AG09309 (cell line): ENCODE results near the gene YES1.
"Not testable (repeated sequence)": the region's sequence is repeated elsewhere in the genome, so short reads cannot be mapped to it uniquely, and the experiment has no call there.

Experiments used
- DNase-seq: peaks from one replicate; pipeline ENCODE4 v3.0.0-alpha.2; 2010; ENCODE audit warnings: low read depth
- H3K4me3 ChIP-seq: 2 replicates; pipeline ENCODE4 v1.5.1; 2011; ENCODE audit warnings: mild to moderate bottlenecking, low read depth, low read length, moderate library complexity; ENCODE audit not compliant: control insufficient read depth
- TF ChIP-seq, protein P1 (sequence below): IDR thresholded peaks from 2 replicates; pipeline ENCODE4 v1.5.1; 2011; ENCODE audit warnings: mild to moderate bottlenecking, low read depth, low read length, inconsistent platforms; ENCODE audit not compliant: insufficient read depth, control insufficient read depth; ENCODE audit errors: missing control alignments

The YES1 gene

DNA sequence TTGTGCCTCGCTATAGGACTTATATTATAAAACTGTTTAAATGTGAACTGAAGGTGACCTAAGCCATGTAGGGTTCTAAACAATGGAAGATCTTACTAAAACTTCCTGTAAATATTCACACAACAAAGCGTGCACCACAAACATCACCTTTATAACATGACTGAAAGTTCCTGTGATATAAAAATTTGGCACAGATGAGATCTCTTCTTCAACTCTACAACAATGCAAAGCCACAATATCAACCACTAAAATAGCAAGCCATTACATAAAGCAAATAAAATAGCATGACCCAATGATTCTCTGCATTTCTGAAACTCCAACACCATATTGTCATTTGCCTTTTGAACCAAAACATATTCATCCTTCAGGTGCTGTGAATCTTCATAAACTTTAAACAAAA is 3.5 kb downstream of the YES1 start:
- TF ChIP-seq, protein P1, sequence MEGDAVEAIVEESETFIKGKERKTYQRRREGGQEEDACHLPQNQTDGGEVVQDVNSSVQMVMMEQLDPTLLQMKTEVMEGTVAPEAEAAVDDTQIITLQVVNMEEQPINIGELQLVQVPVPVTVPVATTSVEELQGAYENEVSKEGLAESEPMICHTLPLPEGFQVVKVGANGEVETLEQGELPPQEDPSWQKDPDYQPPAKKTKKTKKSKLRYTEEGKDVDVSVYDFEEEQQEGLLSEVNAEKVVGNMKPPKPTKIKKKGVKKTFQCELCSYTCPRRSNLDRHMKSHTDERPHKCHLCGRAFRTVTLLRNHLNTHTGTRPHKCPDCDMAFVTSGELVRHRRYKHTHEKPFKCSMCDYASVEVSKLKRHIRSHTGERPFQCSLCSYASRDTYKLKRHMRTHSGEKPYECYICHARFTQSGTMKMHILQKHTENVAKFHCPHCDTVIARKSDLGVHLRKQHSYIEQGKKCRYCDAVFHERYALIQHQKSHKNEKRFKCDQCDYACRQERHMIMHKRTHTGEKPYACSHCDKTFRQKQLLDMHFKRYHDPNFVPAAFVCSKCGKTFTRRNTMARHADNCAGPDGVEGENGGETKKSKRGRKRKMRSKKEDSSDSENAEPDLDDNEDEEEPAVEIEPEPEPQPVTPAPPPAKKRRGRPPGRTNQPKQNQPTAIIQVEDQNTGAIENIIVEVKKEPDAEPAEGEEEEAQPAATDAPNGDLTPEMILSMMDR, result no peak
- no peak overlapping the region for H3K4me3 ChIP-seq
- no peak for DNase-seq

DNA sequence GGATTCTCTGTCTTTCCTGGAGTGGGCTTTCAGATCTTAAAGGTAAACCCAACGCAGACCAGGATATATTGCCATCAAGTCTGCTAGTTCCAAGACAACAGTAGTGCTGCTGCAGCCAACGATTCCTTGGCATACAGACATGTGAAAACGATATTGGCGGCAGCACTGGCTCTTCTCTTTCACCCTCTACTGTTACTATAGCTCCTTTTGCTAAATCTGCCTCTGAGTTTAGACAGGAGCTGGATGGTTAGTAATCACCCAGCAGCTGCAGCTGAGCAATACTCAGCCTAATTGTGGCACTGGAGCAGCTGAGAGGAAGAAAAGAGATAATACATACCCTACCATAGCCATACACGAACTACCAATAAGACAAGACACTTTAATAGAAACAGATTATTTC is 4.0 kb downstream of the YES1 start:
- no peak overlapping the region for H3K4me3 ChIP-seq
- DNase-seq, result no peak
- TF ChIP-seq, protein P1, result no peak

DNA sequence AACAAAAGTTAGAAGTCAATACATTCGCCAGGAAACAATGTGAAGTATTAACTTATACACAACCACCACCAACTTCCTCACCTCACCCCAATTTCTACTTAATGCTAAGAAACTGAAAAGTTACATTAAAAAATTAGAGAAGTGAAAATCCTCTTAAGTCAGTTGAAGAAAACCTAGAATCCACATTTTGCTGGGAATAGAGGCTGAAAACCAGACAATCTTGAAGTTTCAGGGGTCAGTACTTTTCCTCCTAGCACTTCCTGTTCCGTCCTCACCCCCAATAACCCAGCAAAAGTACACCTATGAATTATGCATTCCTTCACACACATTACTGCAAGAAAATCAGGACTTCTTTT is 6.3 kb downstream of the YES1 start:
- no peak for DNase-seq
- no peak overlapping the region for H3K4me3 ChIP-seq
- TF ChIP-seq, protein P1, result no peak

DNA sequence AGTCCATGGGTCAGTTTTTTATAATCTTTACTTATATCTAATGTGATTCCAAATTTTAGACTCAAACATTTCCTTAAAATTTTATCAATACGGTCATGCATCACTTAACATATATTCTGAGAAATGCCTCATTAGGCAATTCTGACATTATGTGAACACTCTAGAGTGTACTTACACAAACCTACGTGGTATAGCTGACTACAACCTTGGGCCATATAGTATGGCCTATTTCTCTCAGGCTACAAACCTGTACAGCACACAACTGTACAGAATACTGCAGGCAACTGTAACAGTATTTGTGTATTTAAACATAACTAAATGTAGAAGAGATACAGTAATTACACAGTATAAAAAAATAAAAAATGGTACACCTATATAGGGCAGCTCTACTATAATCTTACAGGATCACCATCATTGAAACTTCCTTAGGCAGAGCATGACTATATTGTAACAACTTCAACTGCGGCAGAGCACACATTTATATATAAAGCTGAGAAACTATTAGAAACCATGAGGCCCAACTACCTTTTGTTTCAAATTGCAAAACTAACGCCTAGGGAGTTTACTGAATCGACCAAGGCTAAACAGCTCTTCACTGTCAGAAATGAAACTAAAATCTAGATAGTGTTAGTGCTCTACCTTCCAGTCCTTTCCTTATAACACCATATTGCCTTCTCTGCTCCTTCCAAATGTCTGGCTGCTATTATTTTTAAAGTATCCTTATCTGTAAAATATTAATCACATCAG is 6.9 kb downstream of the YES1 start:
- no peak overlapping the region for H3K4me3 ChIP-seq
- TF ChIP-seq, protein P1, result no peak
- DNase-seq, result no peak

DNA sequence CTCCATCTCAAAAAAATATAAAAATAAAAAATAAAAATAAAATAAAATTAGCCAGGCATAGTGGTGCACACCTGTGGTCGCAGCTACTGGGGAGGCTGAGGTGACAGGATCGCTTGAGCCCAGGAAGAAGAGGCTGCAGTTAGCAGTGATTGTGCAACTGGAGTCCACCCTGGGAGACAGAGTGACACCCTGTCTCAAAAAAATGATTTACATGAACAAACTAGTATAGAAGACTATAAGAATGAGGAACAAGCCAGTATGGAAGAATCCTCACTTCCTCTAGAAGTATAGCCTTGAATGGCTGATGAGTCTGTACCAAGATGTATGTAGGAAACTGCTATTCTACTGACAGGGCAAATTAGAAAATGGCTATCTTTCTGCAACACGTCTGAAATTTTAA is 10.9 kb downstream of the YES1 start:
- no peak for DNase-seq
- no peak overlapping the region for H3K4me3 ChIP-seq
- TF ChIP-seq, protein P1, result no peak

DNA sequence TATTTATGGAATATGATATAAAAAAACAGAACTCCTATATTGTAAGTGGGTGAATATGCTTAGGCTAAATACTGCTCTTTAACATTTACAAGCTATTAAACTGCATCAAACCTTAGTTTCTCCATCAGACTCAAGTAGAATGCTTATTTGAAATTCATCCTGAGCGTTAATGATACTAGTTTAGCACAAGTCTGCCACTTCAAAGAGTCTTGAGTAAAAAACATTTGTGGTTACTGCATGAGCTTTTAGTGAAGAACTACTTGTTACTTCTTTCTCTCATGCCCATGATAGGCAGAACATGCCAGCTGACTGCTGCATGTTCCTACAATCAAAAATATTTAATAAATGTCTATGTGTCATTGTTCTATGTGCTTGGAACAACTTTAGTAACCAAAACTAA is 12.1 kb downstream of the YES1 start:
- TF ChIP-seq, protein P1, result no peak
- DNase-seq, result no peak
- H3K4me3 ChIP-seq, result no peak overlapping the region

DNA sequence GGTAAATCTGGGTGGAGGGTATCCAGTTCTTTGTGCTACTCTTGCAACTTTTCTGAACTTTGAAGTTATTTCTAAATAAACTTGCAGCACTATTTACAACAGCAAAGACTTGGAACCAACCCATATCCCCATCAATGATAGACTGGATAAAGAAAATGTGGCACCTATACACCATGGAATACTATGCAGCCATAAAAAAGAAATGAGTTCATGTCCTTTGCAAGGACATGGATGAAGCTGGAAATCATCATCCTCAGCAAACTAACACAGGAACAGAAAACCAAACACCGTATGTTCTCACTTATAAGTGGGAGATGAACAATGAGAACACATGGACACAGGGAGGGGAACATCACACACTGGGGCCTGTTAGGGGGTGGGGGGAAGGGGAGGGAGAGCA is 16.7 kb downstream of the YES1 start:
- H3K4me3 ChIP-seq, DNase-seq: not testable (repeated sequence)
